ENCODE results near the gene JDP2. TPM values are rescaled to one million over a fixed set of nuclear protein-coding genes. Genes with fewer than 3 reads are reported as not detected.

JDP2 gene
- total and polyA plus RNA-seq, 2 of the 4 experiments (the other 2 are of a cell fraction), result 35.7 to 38.4 TPM

- ATAC-seq (ENCODE audit: low read depth) (no peak), DNase-seq (no peak)
- H3K14ac ChIP-seq (replicated peaks; ENCODE audit: low read depth, low read length), result no peak overlapping the region
- no peak overlapping the region for H2AK9ac ChIP-seq (replicated peaks; ENCODE audit: low read depth, low read length, poor library complexity)
- H3K4ac ChIP-seq (ENCODE audit: low read depth, low read length), result no peak overlapping the region
- peaks cover 21% of the 10 kb centered on the region for H3K27me3 ChIP-seq (ENCODE audit: control insufficient read depth, insufficient read depth, low read length)
- H3K9me3 ChIP-seq (ENCODE audit: control insufficient read depth, insufficient read depth, low read length), result peaks cover 3% of the 10 kb centered on the region; the same call in 1 of the 2 replicates
- H3K18ac ChIP-seq (ENCODE audit: low read depth, low read length), result no peak overlapping the region
- H4K8ac ChIP-seq (ENCODE audit: low read depth in 2 of 2, low read length in 2 of 2), result no peak overlapping the region
- BruUV-seq (replicated peaks), result no TSS peak
- no peak overlapping the region for H3K23ac ChIP-seq (ENCODE audit: low read depth, low read length)
- H2BK15ac ChIP-seq (ENCODE audit: low read depth, low read length), result no peak overlapping the region
- no peak overlapping the region for H2BK120ac ChIP-seq (ENCODE audit: low read depth, low read length)
- in situ Hi-C loops (cut with MboI; ENCODE audit: low sequenced_read_pairs) (no loop called here), dilution Hi-C loops (cut with HindIII; ENCODE audit: low sequenced_read_pairs, unreplicated experiment) (no loop called here), intact Hi-C loops (cut with micrococcal nuclease) (no loop called here)
- H3K79me1 ChIP-seq (ENCODE audit: low read depth in 1 of 2, low read length in 2 of 2), result no peaks in the 10 kb centered on the region
- no peak overlapping the region for H3K27ac ChIP-seq (ENCODE audit: insufficient read depth, low read length)
- H2AK5ac ChIP-seq (ENCODE audit: low read depth, low read length), result no peak overlapping the region
- H2BK20ac ChIP-seq (ENCODE audit: low read depth, low read length), result no peak overlapping the region
- H3K4me2 ChIP-seq (ENCODE audit: low read depth, low read length), result no peak overlapping the region
- no peaks in the 10 kb centered on the region for H4K20me1 ChIP-seq (ENCODE audit: insufficient read depth, low read length)
- no peak overlapping the region for H4K91ac ChIP-seq (ENCODE audit: insufficient read depth, low read depth, low read length)
- H3K36me3 ChIP-seq (ENCODE audit: control insufficient read depth, insufficient read depth, low read length), result no peaks in the 10 kb centered on the region
- H3K56ac ChIP-seq (ENCODE audit: extremely low read depth, insufficient read depth, low read length), result no peak overlapping the region
- H3K9ac ChIP-seq (ENCODE audit: low read depth, low read length), result no peak overlapping the region
- H2AFZ ChIP-seq (replicated peaks; ENCODE audit: low read length, poor library complexity), result no peak overlapping the region
- no peak overlapping the region for H4K5ac ChIP-seq (ENCODE audit: low read depth, low read length)
- WGBS, 2 experiments (ENCODE audit: extremely low coverage in 2 of 2, insufficient read length in 1 of 2), result no CpG with 5 or more reads among the region's 9 CpGs
- CTCF ChIA-PET, result interaction anchor here (0.6 kb wide), 1 partner anchor 147 kb away, joined by 3 read pairs; no protein-coding TSS in a partner anchor
- H3K4me1 ChIP-seq (ENCODE audit: control insufficient read depth, insufficient read depth, low read length), result no peaks in the 10 kb centered on the region
- POLR2A ChIA-PET (ENCODE audit: unreplicated experiment), result no interaction called here
- H3K9me1 ChIP-seq (ENCODE audit: insufficient read depth, low read length), result no peaks in the 10 kb centered on the region
- H2BK5ac ChIP-seq (ENCODE audit: low read depth, low read length, poor library complexity, severe bottlenecking), result no peak overlapping the region
- H3K4me3 ChIP-seq (ENCODE audit: insufficient read depth, low read depth, low read length), result no peak overlapping the region
- TF ChIP-seq RCOR1 (IDR thresholded peaks at IDR 0.05; ENCODE audit: insufficient replicate concordance, low read length) (no peak), RFX5 (IDR thresholded peaks at IDR 0.05; ENCODE audit: low read depth, low read length) (no peak), RAD21 (IDR thresholded peaks at IDR 0.05; ENCODE audit: low read length) (no peak), MAFK (IDR thresholded peaks at IDR 0.05; ENCODE audit: low read depth, low read length) (no peak), BHLHE40 (IDR thresholded peaks at IDR 0.05; ENCODE audit: low read depth, low read length) (no peak), SMC3 (IDR thresholded peaks at IDR 0.05; ENCODE audit: low read depth, low read length) (no peak), CTCF (conservative IDR thresholded peaks at IDR 0.05; ENCODE audit: low read depth, low read length) (no peak), POLR2A (IDR thresholded peaks at IDR 0.05; ENCODE audit: low read depth, low read length) (no peak), FOS (IDR thresholded peaks at IDR 0.05; ENCODE audit: low read depth, low read length) (no peak), MXI1 (IDR thresholded peaks at IDR 0.05; ENCODE audit: borderline replicate concordance, low read depth, low read length) (no peak), CHD1 (IDR thresholded peaks at IDR 0.05; ENCODE audit: low read depth, low read length) (no peak), MAZ (IDR thresholded peaks at IDR 0.05; ENCODE audit: borderline replicate concordance, low read depth, low read length) (no peak), CEBPB (IDR thresholded peaks at IDR 0.05; ENCODE audit: low read depth, low read length) (no peak), NFE2L2 (IDR thresholded peaks at IDR 0.05; ENCODE audit: low read depth, low read length) (no peak)
- TF ChIP-seq, protein P1, sequence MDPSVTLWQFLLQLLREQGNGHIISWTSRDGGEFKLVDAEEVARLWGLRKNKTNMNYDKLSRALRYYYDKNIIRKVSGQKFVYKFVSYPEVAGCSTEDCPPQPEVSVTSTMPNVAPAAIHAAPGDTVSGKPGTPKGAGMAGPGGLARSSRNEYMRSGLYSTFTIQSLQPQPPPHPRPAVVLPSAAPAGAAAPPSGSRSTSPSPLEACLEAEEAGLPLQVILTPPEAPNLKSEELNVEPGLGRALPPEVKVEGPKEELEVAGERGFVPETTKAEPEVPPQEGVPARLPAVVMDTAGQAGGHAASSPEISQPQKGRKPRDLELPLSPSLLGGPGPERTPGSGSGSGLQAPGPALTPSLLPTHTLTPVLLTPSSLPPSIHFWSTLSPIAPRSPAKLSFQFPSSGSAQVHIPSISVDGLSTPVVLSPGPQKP (IDR thresholded peaks at IDR 0.05; ENCODE audit: borderline replicate concordance, low read depth, low read length), result no peak
- TF ChIP-seq, protein P2, sequence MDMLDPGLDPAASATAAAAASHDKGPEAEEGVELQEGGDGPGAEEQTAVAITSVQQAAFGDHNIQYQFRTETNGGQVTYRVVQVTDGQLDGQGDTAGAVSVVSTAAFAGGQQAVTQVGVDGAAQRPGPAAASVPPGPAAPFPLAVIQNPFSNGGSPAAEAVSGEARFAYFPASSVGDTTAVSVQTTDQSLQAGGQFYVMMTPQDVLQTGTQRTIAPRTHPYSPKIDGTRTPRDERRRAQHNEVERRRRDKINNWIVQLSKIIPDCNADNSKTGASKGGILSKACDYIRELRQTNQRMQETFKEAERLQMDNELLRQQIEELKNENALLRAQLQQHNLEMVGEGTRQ (IDR thresholded peaks at IDR 0.05; ENCODE audit: low read depth, low read length), result no peak
Observed at GRCh38 chr14:75492832-75493591, 65.2 kb downstream of the JDP2 start.
